Measurements from ENCODE around the gene RAB5IF. TPM values are rescaled to one million over a fixed set of nuclear protein-coding genes. Genes with fewer than 3 reads are reported as not detected.

The RAB5IF gene
- total RNA-seq, 1 donor from 2014 or later: 56.5 TPM

DNA sequence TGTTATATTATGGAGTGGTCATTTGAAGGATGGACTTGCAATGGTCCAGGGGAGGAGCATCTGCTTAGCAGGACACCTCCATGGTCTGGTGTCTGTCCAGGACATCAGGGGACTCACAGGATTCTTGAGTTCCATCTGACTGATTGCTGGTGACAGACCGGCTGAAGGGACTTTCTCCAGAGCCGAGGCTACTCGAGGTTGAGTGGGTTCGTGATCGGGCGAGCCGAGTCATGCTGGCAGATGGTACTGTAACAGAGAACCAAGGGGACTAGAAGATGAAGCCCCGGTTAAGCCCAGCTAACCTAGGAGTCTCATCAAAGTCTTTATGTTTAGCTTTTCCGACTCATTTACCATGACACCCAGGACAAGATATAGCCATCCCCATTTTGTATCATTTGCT is 47.9 kb downstream of the RAB5IF start:
- TF ChIP-seq, protein P1, sequence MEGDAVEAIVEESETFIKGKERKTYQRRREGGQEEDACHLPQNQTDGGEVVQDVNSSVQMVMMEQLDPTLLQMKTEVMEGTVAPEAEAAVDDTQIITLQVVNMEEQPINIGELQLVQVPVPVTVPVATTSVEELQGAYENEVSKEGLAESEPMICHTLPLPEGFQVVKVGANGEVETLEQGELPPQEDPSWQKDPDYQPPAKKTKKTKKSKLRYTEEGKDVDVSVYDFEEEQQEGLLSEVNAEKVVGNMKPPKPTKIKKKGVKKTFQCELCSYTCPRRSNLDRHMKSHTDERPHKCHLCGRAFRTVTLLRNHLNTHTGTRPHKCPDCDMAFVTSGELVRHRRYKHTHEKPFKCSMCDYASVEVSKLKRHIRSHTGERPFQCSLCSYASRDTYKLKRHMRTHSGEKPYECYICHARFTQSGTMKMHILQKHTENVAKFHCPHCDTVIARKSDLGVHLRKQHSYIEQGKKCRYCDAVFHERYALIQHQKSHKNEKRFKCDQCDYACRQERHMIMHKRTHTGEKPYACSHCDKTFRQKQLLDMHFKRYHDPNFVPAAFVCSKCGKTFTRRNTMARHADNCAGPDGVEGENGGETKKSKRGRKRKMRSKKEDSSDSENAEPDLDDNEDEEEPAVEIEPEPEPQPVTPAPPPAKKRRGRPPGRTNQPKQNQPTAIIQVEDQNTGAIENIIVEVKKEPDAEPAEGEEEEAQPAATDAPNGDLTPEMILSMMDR (IDR thresholded peaks at IDR 0.05; ENCODE audit: borderline replicate concordance): no peak
- Histone ChIP-seq H3K27ac (replicated peaks) (no peak overlapping the region), H3K36me3 (peaks cover 62% of the 10 kb centered on the region), H3K27me3 (ENCODE audit: low read depth) (no peaks in the 10 kb centered on the region), H3K4me1 (peaks cover 10% of the 10 kb centered on the region), H3K4me3 (no peak overlapping the region), H3K9me3 (replicated peaks) (no peaks in the 10 kb centered on the region)
- intact Hi-C loops (cut with micrococcal nuclease): no loop called here
- no peak for DNase-seq

- no peaks in the 10 kb centered on the region for H3K9me3 ChIP-seq (replicated peaks)
- no peak overlapping the region for H3K27ac ChIP-seq (replicated peaks)
- no peak overlapping the region for H3K4me3 ChIP-seq
- peaks cover 73% of the 10 kb centered on the region for H3K36me3 ChIP-seq
- no peaks in the 10 kb centered on the region for H3K27me3 ChIP-seq (ENCODE audit: low read depth)
- H3K4me1 ChIP-seq: peaks cover 10% of the 10 kb centered on the region
- TF ChIP-seq, protein P1 (IDR thresholded peaks at IDR 0.05; ENCODE audit: borderline replicate concordance): no peak
- DNase-seq: no peak
- intact Hi-C loops (cut with micrococcal nuclease): no loop called here
Observed at GRCh38 chr20:36654506-36654905, 48.9 kb downstream of the RAB5IF start.

- Histone ChIP-seq H3K36me3 (peaks cover 77% of the 10 kb centered on the region), H3K9me3 (replicated peaks) (no peaks in the 10 kb centered on the region), H3K27ac (replicated peaks) (no peak overlapping the region), H3K4me3 (no peak overlapping the region), H3K4me1 (peaks cover 10% of the 10 kb centered on the region), H3K27me3 (ENCODE audit: low read depth) (no peaks in the 10 kb centered on the region)
- DNase-seq: no peak
- TF ChIP-seq, protein P1 (IDR thresholded peaks at IDR 0.05; ENCODE audit: borderline replicate concordance): no peak
- intact Hi-C loops (cut with micrococcal nuclease): no loop called here
Observed at GRCh38 chr20:36655004-36655403, 49.4 kb downstream of the RAB5IF start.

DNA sequence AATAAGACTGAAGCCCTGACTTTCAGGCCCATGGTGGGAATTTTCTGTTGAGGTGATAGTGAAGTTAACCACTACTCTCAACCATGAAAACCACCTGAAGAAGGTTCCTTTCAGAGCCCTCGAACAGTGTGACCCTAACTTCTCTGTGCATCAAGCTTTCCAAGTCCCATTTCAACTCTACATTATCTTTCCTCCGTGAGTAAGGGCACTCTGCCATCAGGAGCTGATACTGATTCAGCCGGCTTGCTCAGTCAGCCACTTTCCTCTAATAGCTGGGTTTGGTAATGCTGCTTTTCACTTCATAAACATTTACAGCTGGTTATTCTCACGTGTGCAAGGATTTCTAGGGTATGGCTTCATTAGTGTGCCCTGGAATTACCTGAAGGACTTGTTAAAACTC is 51.2 kb downstream of the RAB5IF start:
- TF ChIP-seq, protein P1 (IDR thresholded peaks at IDR 0.05; ENCODE audit: borderline replicate concordance): no peak
- H3K27ac ChIP-seq (replicated peaks): no peak overlapping the region
- intact Hi-C loops (cut with micrococcal nuclease): no loop called here
- H3K4me1 ChIP-seq: peaks cover 10% of the 10 kb centered on the region
- peaks cover 82% of the 10 kb centered on the region for H3K36me3 ChIP-seq
- DNase-seq: no peak
- no peaks in the 10 kb centered on the region for H3K27me3 ChIP-seq (ENCODE audit: low read depth)
- H3K4me3 ChIP-seq: no peak overlapping the region
- H3K9me3 ChIP-seq (replicated peaks): no peaks in the 10 kb centered on the region

DNA sequence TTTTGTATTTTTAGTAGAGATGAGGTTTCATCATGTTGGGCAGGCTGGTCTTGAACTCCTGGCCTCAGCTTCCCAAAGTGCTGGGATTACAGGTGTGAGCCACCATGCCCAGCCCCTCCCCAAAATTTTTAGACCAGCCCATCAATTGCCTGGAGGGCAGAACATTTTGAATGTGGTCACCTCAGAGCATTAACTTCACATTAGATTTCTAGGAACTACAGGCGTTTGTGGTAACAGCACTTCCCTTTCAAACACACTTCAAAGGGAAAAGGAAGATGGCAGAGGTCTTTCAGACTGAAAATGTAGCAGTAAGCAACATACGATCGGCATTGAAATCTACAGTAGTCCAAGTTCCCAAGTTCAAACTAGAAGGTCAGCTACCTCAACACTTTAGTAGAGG is 52.7 kb downstream of the RAB5IF start:
- intact Hi-C loops (cut with micrococcal nuclease): no loop called here
- H3K36me3 ChIP-seq: peaks cover 84% of the 10 kb centered on the region
- H3K9me3 ChIP-seq (replicated peaks): no peaks in the 10 kb centered on the region
- no peaks in the 10 kb centered on the region for H3K27me3 ChIP-seq (ENCODE audit: low read depth)
- no peak for DNase-seq
- H3K4me3 ChIP-seq: no peak overlapping the region
- H3K4me1 ChIP-seq: peaks cover 10% of the 10 kb centered on the region
- no peak overlapping the region for H3K27ac ChIP-seq (replicated peaks)
- TF ChIP-seq, protein P1 (IDR thresholded peaks at IDR 0.05; ENCODE audit: borderline replicate concordance): no peak

Other genes starting within 250 kb of the RAB5IF start
- gene MYL9, start 64.3 kb upstream of the RAB5IF start, total RNA-seq: 1,345 TPM
- gene TGIF2, start 32.2 kb upstream of the RAB5IF start, total RNA-seq: 5.8 TPM
- gene SLA2, start 40.4 kb downstream of the RAB5IF start, total RNA-seq: 0.19 TPM
- 34.4 TPM for gene NDRG3, start 140.3 kb downstream of the RAB5IF start, total RNA-seq
- gene DSN1, start 168.0 kb downstream of the RAB5IF start, total RNA-seq: 4.8 TPM

Measured in left ventricle myocardium inferior (tissue), 1 donor.